Measurements from ENCODE around the gene FAM47B.

GRCh38 chrX:34942496-34942895, at the start of gene FAM47B:
- TF ChIP-seq CTCF (IDR thresholded peaks at IDR 0.05) (no peak), POLR2A (IDR thresholded peaks at IDR 0.05) (no peak), EP300 (IDR thresholded peaks at IDR 0.05) (no peak)

Data from ovary (tissue), 3 donors.